B cell (primary cell): ENCODE measurements around the gene ALG8. TPM values are rescaled to one million over a fixed set of nuclear protein-coding genes. Genes with fewer than 3 reads are reported as not detected.

ENCODE experiments used
- ATAC-seq: fragments of 200-7000 bp; cut with Tn5 transposase; one replicate; pipeline ENCODE4 v1.10.0; 2021; ENCODE audit warnings: low read depth, mild to moderate bottlenecking, moderate number of reproducible peaks, moderate library complexity
- CTCF ChIA-PET: fragments of 350-600 bp; sonication (Branson Sonifier 250); formaldehyde crosslinking; loops from one replicate; lab custom pipeline; 2021; ENCODE audit warnings: antibody characterized with exemption, inconsistent platforms; lab: Charles Lee
- POLR2A ChIA-PET: fragments of 350-600 bp; sonication (Branson Sonifier 250); formaldehyde crosslinking; loops from one replicate; lab custom pipeline; 2021; ENCODE audit warnings: antibody characterized with exemption; lab: Charles Lee
- DNase-seq: peaks from one replicate; pipeline ENCODE4 v3.0.0; 2013
- H2AFZ ChIP-seq: 2 replicates; pipeline ENCODE4 v1.6.1; 2012; ENCODE audit warnings: mild to moderate bottlenecking, low read depth, low read length; ENCODE audit not compliant: insufficient read depth, poor library complexity, severe bottlenecking
- H3K27ac ChIP-seq, 2 donors: 1 replicate in 1 of 2; 2 replicates in 1 of 2; pipeline ENCODE4 v1.5.1; 2012 to 2013; ENCODE audit warnings: low read length in 2 of 2, mild to moderate bottlenecking in 2 of 2, moderate library complexity in 1 of 2
- H3K27me3 ChIP-seq, 4 experiments: fragments of 200-600 bp in 1 of 4; sonication (generic) in 1 of 4; replicated peaks in 1 of 4; 1 replicate in 2 of 4; 2 replicates in 2 of 4; pipeline versions ENCODE4 v1.6.1 to v1.7.0; 2013 to 2016; ENCODE audit warnings: low read length in 3 of 4, mild to moderate bottlenecking in 2 of 4, mixed read lengths in 1 of 4, moderate library complexity in 1 of 4; ENCODE audit not compliant: insufficient read depth in 4 of 4, control insufficient read depth in 3 of 4; ENCODE audit errors: control extremely low read depth in 1 of 4
- H3K36me3 ChIP-seq, 2 experiments: replicated peaks in 1 of 2; 1 replicate in 1 of 2; 2 replicates in 1 of 2; pipeline versions ENCODE4 v1.6.1 to v1.7.1; 2013; ENCODE audit warnings: low read length in 1 of 2; ENCODE audit not compliant: insufficient read depth in 2 of 2, control insufficient read depth in 1 of 2; ENCODE audit errors: control extremely low read depth in 1 of 2, extremely low read depth in 1 of 2
- H3K4me1 ChIP-seq, 2 donors: fragments of 200-600 bp in 1 of 2; sonication (generic) in 1 of 2; 1 replicate in 1 of 2; 2 replicates in 1 of 2; pipeline versions ENCODE4 v1.5.1 to v1.6.1; 2013 to 2017; ENCODE audit warnings: low read length in 2 of 2; ENCODE audit not compliant: control insufficient read depth in 2 of 2, insufficient read depth in 2 of 2
- H3K4me2 ChIP-seq: replicated peaks from 2 replicates; pipeline ENCODE3; 2012; ENCODE audit warnings: mild to moderate bottlenecking, low read depth, low read length; ENCODE audit not compliant: poor library complexity, severe bottlenecking
- H3K4me3 ChIP-seq, 5 experiments: fragments of 200-600 bp in 1 of 5; sonication (generic) in 1 of 5; 1 replicate in 3 of 5; 2 replicates in 2 of 5; pipeline versions ENCODE4 v1.5.1 to v1.7.0; 2011 to 2016; ENCODE audit warnings: low read length in 4 of 5, mild to moderate bottlenecking in 4 of 5, low read depth in 2 of 5, control low read depth in 1 of 5, moderate library complexity in 1 of 5; ENCODE audit not compliant: insufficient read depth in 1 of 5; ENCODE audit errors: control extremely low read depth in 1 of 5, extremely low read depth in 1 of 5
- H3K79me2 ChIP-seq: fragments of 200-600 bp; sonication (generic); one replicate; pipeline ENCODE4 v1.6.0; 2016; ENCODE audit warnings: low read length; ENCODE audit not compliant: control insufficient read depth, insufficient read depth
- H3K9ac ChIP-seq: fragments of 200-600 bp; sonication (generic); 2 replicates; pipeline ENCODE4 v1.6.1; 2017; ENCODE audit warnings: mild to moderate bottlenecking, low read length, moderate library complexity
- H3K9me3 ChIP-seq, 3 donors: one replicate each; pipeline versions ENCODE4 v1.6.1 to v1.7.1; 2013; ENCODE audit warnings: low read length in 2 of 3; ENCODE audit not compliant: control insufficient read depth in 2 of 3, insufficient read depth in 1 of 3; ENCODE audit errors: control extremely low read depth in 1 of 3
- H4K20me1 ChIP-seq: 2 replicates; pipeline ENCODE4 v1.6.0; 2012; ENCODE audit warnings: mild to moderate bottlenecking, low read length; ENCODE audit not compliant: insufficient read depth, control insufficient read depth, poor library complexity, severe bottlenecking
- H3K27ac Mint-ChIP-seq: one replicate; pipeline ENCODE4 v1.8.0; 2021; ENCODE audit warnings: mixed read lengths
- H3K27me3 Mint-ChIP-seq: one replicate; pipeline ENCODE4 v1.8.0; 2021; ENCODE audit warnings: mixed read lengths
- H3K4me1 Mint-ChIP-seq: one replicate; pipeline ENCODE4 v1.8.0; 2021; ENCODE audit warnings: mixed read lengths
- H3K4me3 Mint-ChIP-seq: one replicate; pipeline ENCODE4 v1.8.0; 2021; ENCODE audit warnings: mixed read lengths
- H3K9me3 Mint-ChIP-seq: one replicate; pipeline ENCODE4 v1.8.0; 2022; ENCODE audit warnings: mixed read lengths; ENCODE audit not compliant: insufficient read depth
- EZH2 ChIP-seq: IDR thresholded peaks from 2 replicates; pipeline ENCODE4 v1.6.1; 2012; ENCODE audit warnings: borderline replicate concordance, low read depth, mild to moderate bottlenecking, moderate library complexity, low read length; ENCODE audit not compliant: insufficient read depth, poor library complexity, severe bottlenecking
- WGBS: methylation state at CpG from one replicate; pipeline ENCODE4 v1.1.5; 2013; ENCODE audit warnings: missing lambda C conversion rate; ENCODE audit not compliant: insufficient coverage; 5-methylcytosine and 5-hydroxymethylcytosine counted together
- intact Hi-C: fragments of 100-400 bp; cut with micrococcal nuclease; formaldehyde crosslinking; loops from one replicate; pipeline ENCODE4 v1.10.0; 2022
- polyA plus RNA-seq: library from polyadenylated mRNA; depleted of rRNA; stranded (reverse); fragments of >200 nt; gene quantifications from 2 replicates; pipeline ENCODE4 v1.2.3, GENCODE V29; 2012
- small RNA-seq: library from RNA; depleted of rRNA; stranded (forward); fragments of <200 nt; gene quantifications from one replicate; pipeline ENCODE3, GENCODE V24; 2012; ENCODE audit warnings: low replicate concordance, low read depth; ENCODE audit not compliant: insufficient read length
- total RNA-seq, 2 donors: library from RNA; stranded (reverse); fragments of 120-200 nt in 1 of 2; gene quantifications; 1 replicate in 1 of 2; 2 replicates in 1 of 2; pipeline versions ENCODE4 v1.2.3 to v1.2.4, GENCODE V29; 2013 to 2022
- TF ChIP-seq, protein P1 (sequence below): fragments of 200-600 bp; IDR thresholded peaks from one replicate; pipeline ENCODE4 v1.8.0; 2022; ENCODE audit warnings: antibody characterized with exemption, mild to moderate bottlenecking

ALG8 gene
- total and polyA plus RNA-seq, 2 donors (not counting 1 experiment from before 2014, with no cell fraction given): 16.7 to 28.5 TPM

DNA sequence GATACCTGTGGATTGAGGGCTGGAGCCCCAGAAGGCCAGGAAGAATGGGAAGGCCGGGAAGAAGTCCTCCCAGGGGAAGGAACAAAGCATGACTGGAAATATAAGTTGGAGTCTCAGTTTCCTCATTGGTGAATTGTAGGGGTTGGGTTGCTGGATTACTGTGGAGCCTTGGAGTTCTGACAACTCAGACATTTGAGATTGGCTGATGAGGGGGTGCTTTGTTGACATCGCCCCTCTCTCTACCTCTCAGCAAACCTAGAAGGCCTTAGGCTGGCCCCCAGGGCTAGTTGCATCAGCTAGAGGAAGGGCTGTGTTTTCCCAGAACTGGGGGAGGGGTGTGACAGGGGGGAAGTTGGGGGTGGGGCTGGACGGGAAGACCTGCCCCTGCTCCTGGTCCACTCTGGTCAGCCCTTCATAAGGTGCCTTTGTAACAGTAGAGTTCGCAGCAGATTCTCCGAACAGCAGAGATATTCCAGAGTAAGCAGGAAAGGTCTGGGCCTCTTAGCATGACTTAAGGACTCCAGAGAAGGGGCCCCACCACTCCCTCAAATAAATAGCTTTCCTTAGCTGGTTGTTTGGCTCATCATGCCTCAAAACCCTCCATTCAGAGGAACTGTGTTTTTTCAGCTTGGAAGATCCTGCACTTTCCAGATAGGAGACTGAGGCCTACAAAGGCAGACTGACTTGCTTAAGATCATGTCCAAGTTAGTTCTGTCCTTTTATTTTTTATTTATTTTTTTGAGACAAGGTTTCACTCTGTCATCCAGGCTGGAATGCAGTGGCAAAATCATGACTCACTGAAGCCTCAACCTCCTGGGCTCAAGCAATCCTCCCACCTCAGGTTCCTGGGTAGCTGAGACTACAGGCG is 88.2 kb downstream of the ALG8 start:
- no peaks in the 10 kb centered on the region for H3K36me3 ChIP-seq
- H4K20me1 ChIP-seq: no peaks in the 10 kb centered on the region
- intact Hi-C loops: no loop called here
- no peak overlapping the region for H3K9ac ChIP-seq
- no peaks in the 10 kb centered on the region for H3K27me3 ChIP-seq
- ATAC-seq (no peak), DNase-seq (no peak)
- H3K9me3 ChIP-seq: no peaks in the 10 kb centered on the region
- H3K4me2 ChIP-seq: no peak overlapping the region
- H3K4me1 ChIP-seq: no peaks in the 10 kb centered on the region
- no peak overlapping the region for H3K4me3 Mint-ChIP-seq
- H3K4me3 ChIP-seq: no peak overlapping the region
- H3K79me2 ChIP-seq: no peaks in the 10 kb centered on the region
- CTCF ChIA-PET: no interaction called here
- TF ChIP-seq EZH2: no peak
- TF ChIP-seq, protein P1, sequence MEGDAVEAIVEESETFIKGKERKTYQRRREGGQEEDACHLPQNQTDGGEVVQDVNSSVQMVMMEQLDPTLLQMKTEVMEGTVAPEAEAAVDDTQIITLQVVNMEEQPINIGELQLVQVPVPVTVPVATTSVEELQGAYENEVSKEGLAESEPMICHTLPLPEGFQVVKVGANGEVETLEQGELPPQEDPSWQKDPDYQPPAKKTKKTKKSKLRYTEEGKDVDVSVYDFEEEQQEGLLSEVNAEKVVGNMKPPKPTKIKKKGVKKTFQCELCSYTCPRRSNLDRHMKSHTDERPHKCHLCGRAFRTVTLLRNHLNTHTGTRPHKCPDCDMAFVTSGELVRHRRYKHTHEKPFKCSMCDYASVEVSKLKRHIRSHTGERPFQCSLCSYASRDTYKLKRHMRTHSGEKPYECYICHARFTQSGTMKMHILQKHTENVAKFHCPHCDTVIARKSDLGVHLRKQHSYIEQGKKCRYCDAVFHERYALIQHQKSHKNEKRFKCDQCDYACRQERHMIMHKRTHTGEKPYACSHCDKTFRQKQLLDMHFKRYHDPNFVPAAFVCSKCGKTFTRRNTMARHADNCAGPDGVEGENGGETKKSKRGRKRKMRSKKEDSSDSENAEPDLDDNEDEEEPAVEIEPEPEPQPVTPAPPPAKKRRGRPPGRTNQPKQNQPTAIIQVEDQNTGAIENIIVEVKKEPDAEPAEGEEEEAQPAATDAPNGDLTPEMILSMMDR: no peak
- no peak overlapping the region for H3K27ac ChIP-seq
- 67% methylated on average over 2 of the region's 6 CpGs for WGBS
- H3K27me3 Mint-ChIP-seq: no peaks in the 10 kb centered on the region
- no peak overlapping the region for H3K27ac Mint-ChIP-seq
- POLR2A ChIA-PET: interaction anchor here (0.6 kb wide), 1 partner anchor 11 kb away, joined by 3 read pairs; no protein-coding TSS in a partner anchor
- peaks cover 2% of the 10 kb centered on the region for H3K4me1 Mint-ChIP-seq
- H2AFZ ChIP-seq: no peak overlapping the region
- H3K9me3 Mint-ChIP-seq: no peaks in the 10 kb centered on the region

Small RNAs within 50 kb of the gene (small RNA-seq; reads per million reads assigned to genes)
- gene RNU6-126P: not detected

Other genes with a start within 250 kb of the ALG8 start
- 78.9 and 92.9 TPM in 2 replicates for gene INTS4, start 145.0 kb downstream of the ALG8 start, total RNA-seq
- 46.1 and 50.8 TPM in 2 replicates for gene INTS4, start 145.0 kb downstream of the ALG8 start, polyA plus RNA-seq
- gene KCTD14, start 116.3 kb downstream of the ALG8 start, total RNA-seq: 0.24 TPM in 1 of 2 replicates, not detected in the other
- gene KCTD14, start 116.3 kb downstream of the ALG8 start, polyA plus RNA-seq: 0.18 TPM in 1 of 2 replicates, not detected in the other
- not detected in 2 replicates for gene THRSP, start 75.8 kb downstream of the ALG8 start, total RNA-seq
- not detected in 2 replicates for gene THRSP, start 75.8 kb downstream of the ALG8 start, polyA plus RNA-seq
- gene NDUFC2, start 59.8 kb downstream of the ALG8 start, total RNA-seq: 39.4 and 49.0 TPM in 2 replicates
- 35.6 and 65.0 TPM in 2 replicates for gene NDUFC2, start 59.8 kb downstream of the ALG8 start, polyA plus RNA-seq
- 6.3 and 8.0 TPM in 2 replicates for gene KCTD21, start 49.0 kb upstream of the ALG8 start, total RNA-seq
- 2.1 and 4.3 TPM in 2 replicates for gene KCTD21, start 49.0 kb upstream of the ALG8 start, polyA plus RNA-seq
- gene USP35, start 49.3 kb upstream of the ALG8 start, total RNA-seq: 4.5 and 6.0 TPM in 2 replicates
- gene USP35, start 49.3 kb upstream of the ALG8 start, polyA plus RNA-seq: 4.5 and 4.8 TPM in 2 replicates